CD4-positive, alpha-beta memory T cell (primary cell): ENCODE data around the gene MYL9. TPM values are rescaled to one million over a fixed set of nuclear protein-coding genes. Genes with fewer than 3 reads are reported as not detected.

Experiments used
- CTCF ChIA-PET: fragments of 350-600 bp; sonication (Branson Sonifier 250); formaldehyde crosslinking; loops from one replicate; lab custom pipeline; 2021; ENCODE audit warnings: inconsistent platforms; ENCODE audit not compliant: partially characterized antibody; lab: Charles Lee
- POLR2A ChIA-PET: fragments of 350-600 bp; sonication (Branson Sonifier 250); formaldehyde crosslinking; loops from one replicate; lab custom pipeline; 2021; ENCODE audit not compliant: partially characterized antibody; lab: Charles Lee
- DNase-seq, 5 donors: peaks; one replicate each; pipeline versions ENCODE4 v3.0.0 to v3.0.0-alpha.2; 2020 to 2022; ENCODE audit warnings: mixed read lengths in 1 of 5
- H3K27ac ChIP-seq: one replicate; pipeline ENCODE4 v1.7.0; 2013; ENCODE audit warnings: low read depth, low read length
- H3K27me3 ChIP-seq: 2 replicates; pipeline ENCODE4 v1.7.0; 2013; ENCODE audit warnings: mild to moderate bottlenecking, low read length, moderate library complexity; ENCODE audit not compliant: insufficient read depth
- H3K36me3 ChIP-seq: 2 replicates; pipeline ENCODE4 v1.7.0; 2013; ENCODE audit warnings: mild to moderate bottlenecking, low read length, moderate library complexity; ENCODE audit not compliant: insufficient read depth
- H3K4me1 ChIP-seq: 2 replicates; pipeline ENCODE4 v1.7.0; 2013; ENCODE audit warnings: mild to moderate bottlenecking, low read length, moderate library complexity; ENCODE audit not compliant: insufficient read depth
- H3K4me3 ChIP-seq, 2 donors: one replicate each; pipeline ENCODE4 v1.7.0; 2013; ENCODE audit warnings: low read length in 2 of 2, mild to moderate bottlenecking in 1 of 2
- H3K9me3 ChIP-seq, 2 donors: one replicate each; pipeline ENCODE4 v1.7.0; 2013; ENCODE audit warnings: low read length in 2 of 2, control low read depth in 1 of 2; ENCODE audit not compliant: control insufficient read depth in 1 of 2
- H3K27ac Mint-ChIP-seq, 7 donors: one replicate each; pipeline ENCODE4 v1.8.0; 2020 to 2021; ENCODE audit warnings: mixed read lengths in 7 of 7, mild to moderate bottlenecking in 6 of 7, inconsistent platforms in 3 of 7, moderate library complexity in 3 of 7
- H3K27me3 Mint-ChIP-seq, 2 donors: one replicate each; pipeline ENCODE4 v1.8.0; 2020 to 2021; ENCODE audit warnings: mixed read lengths in 2 of 2
- H3K36me3 Mint-ChIP-seq, 2 donors: one replicate each; pipeline ENCODE4 v1.8.0; 2020 to 2021; ENCODE audit warnings: mixed read lengths in 2 of 2, inconsistent platforms in 1 of 2, mild to moderate bottlenecking in 1 of 2
- H3K4me1 Mint-ChIP-seq, 4 donors: one replicate each; pipeline ENCODE4 v1.8.0; 2020 to 2021; ENCODE audit warnings: mixed read lengths in 4 of 4, mild to moderate bottlenecking in 1 of 4
- H3K4me3 Mint-ChIP-seq, 8 donors: one replicate each; pipeline ENCODE4 v1.8.0; 2020 to 2021; ENCODE audit warnings: mixed read lengths in 8 of 8, mild to moderate bottlenecking in 7 of 8, moderate library complexity in 6 of 8, inconsistent platforms in 3 of 8
- H3K9me3 Mint-ChIP-seq, 8 donors: one replicate each; pipeline ENCODE4 v1.8.0; 2020 to 2021; ENCODE audit warnings: mixed read lengths in 8 of 8, mild to moderate bottlenecking in 5 of 8, inconsistent platforms in 3 of 8, moderate library complexity in 1 of 8
- intact Hi-C: fragments of 100-400 bp; cut with micrococcal nuclease; formaldehyde crosslinking; loops from one replicate; pipeline ENCODE4 v1.15.1; 2023
- polyA plus RNA-seq, 2 donors: library from polyadenylated mRNA; unstranded; fragments of 300-500 nt; fragmentation: Illumina TruSeq; gene quantifications; one replicate each; pipeline ENCODE4 v1.2.3, GENCODE V29; 2021
- total RNA-seq, 2 experiments: library from RNA; stranded (reverse); gene quantifications; one replicate each; pipeline ENCODE4 v1.2.3, GENCODE V29; 2021

The MYL9 gene
- total and polyA plus RNA-seq, 4 experiments from 2014 or later: not detected

DNA sequence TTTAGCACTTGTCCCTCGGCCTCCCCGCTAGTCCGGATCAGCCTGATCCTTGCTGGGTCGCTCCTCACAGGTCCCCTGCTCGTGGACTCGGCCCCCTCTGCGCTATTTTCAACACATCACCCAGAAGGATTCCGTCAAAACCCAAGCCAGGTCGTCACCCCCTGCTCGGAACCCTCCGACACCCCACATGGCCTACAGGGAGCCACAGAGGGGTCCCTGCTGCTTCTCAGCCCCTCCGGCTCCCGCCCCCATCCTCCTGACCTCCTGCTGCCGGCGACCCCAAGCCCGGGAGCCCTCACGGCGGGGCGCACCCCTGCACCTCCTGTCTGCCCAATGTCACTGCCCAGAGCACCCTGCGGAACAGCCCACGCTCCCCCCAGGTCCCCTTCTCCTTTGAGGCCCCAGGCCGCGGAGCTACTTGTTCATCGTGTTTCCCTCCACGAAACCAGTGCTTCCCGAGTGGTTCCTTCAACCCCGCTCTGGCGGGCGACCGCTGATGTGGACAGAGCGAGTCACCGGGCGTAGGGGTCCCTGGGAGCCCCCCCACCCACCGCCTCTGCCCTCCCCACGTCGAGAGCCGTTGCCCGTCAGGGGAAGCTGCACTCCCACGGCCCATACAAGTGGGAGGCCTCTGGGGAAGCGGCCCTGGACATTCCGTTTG is 638 bp upstream of the MYL9 start:
- Mint-ChIP-seq H3K36me3 (no peaks in the 10 kb centered on the region), H3K27me3 (peaks cover 0 to 3% of the 10 kb centered on the region in 2 donors), H3K4me3 (peak overlapping the region in 1 of 8 donors; percentile 23), H3K9me3 (no peaks in the 10 kb centered on the region), H3K27ac (peak overlapping the region in 1 of 7 donors; percentile 43), H3K4me1 (no peaks in the 10 kb centered on the region)
- Histone ChIP-seq H3K27me3 (no peaks in the 10 kb centered on the region), H3K9me3 (no peaks in the 10 kb centered on the region), H3K36me3 (no peaks in the 10 kb centered on the region), H3K4me3 (no peak overlapping the region), H3K4me1 (no peaks in the 10 kb centered on the region), H3K27ac (no peak overlapping the region)
- POLR2A ChIA-PET: no interaction called here
- intact Hi-C loops: no loop called here
- no peak for DNase-seq
- CTCF ChIA-PET: no interaction called here

DNA sequence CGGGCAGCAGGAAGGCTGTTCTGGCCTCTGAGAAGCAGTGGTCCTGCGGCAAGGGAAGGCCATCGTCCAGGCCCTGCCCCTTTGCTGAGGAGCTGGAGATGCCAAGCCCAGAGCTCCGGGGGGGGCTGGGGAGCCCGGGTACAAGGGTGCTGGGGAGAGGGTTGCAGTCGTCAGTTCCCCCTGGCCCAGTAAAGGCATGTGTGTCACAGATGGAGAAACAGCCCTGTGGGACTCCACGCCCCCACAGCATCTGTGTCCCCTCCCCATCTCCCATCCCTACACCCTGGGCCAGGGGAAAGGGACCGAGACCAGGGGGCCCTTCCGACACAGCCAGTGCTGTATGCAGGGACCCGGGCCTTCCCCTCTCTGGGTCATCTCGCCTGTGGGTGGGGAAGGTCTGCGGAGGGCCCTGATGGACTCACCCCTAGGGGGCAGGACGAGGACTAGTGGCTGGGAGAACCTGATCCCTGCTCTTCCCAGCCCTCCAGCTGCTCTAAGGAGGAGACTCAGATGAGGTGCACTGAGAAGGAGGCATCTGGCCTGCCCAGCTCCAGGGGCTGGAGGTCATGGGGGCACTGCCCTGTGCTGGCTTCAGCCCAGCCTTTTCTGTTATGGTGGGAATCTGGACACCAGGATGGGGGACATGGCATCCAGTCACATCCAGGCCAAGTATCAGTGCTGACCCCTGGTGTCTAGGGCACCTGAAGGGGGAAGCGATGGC is 609 bp downstream of the MYL9 start:
- Histone ChIP-seq H3K4me1 (no peaks in the 10 kb centered on the region), H3K36me3 (no peaks in the 10 kb centered on the region), H3K4me3 (no peak overlapping the region), H3K27me3 (no peaks in the 10 kb centered on the region), H3K9me3 (no peaks in the 10 kb centered on the region), H3K27ac (no peak overlapping the region)
- no peak overlapping the region for H3K27ac Mint-ChIP-seq
- no peaks in the 10 kb centered on the region for H3K9me3 Mint-ChIP-seq
- POLR2A ChIA-PET: no interaction called here
- intact Hi-C loops: no loop called here
- CTCF ChIA-PET: interaction anchor here (1.2 kb wide), 1 partner anchor 50 kb away, joined by 3 read pairs; no protein-coding TSS in a partner anchor
- H3K36me3 Mint-ChIP-seq: no peaks in the 10 kb centered on the region
- H3K4me1 Mint-ChIP-seq: peaks cover 0 to 1% (median 0%) of the 10 kb centered on the region in 4 donors
- no peak for DNase-seq
- H3K27me3 Mint-ChIP-seq: peaks cover 0 to 3% of the 10 kb centered on the region in 2 donors
- H3K4me3 Mint-ChIP-seq: no peak overlapping the region

DNA sequence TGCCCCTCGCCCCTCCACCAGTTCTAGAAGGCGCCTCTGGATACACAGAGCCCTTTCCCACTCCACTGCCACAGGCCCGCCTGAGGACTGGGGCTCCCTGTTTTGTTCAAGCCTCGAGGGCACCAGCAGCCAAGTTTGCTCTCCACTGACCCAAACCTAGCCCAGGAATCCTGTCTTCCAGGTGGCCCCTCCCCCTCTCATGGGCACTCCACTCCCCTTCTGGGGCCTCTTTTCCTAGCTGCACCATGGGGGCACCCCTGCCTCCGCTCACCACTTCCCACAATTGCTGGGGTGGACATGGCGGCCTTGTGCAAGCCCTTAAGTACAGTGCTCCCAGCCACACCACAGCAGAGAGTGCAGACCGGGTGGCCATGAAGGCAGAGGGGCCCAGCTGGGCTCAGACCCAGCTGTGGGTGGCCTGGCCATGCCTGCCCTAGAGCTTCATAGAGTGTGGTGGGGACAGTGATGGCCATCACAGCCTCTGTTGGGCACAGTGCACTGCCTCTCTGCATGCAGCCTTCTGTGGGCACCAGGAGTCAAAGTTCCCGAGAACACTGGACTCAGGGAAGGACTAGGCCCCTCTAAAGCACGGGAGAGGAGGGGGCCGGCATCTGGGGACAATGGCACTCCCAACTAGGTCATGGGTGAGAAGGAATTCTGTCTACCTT is 1.3 kb downstream of the MYL9 start:
- Mint-ChIP-seq H3K36me3 (no peaks in the 10 kb centered on the region), H3K27me3 (peaks cover 0 to 3% of the 10 kb centered on the region in 2 donors), H3K4me1 (peaks cover 0 to 1% (median 0%) of the 10 kb centered on the region in 4 donors), H3K9me3 (no peaks in the 10 kb centered on the region), H3K27ac (no peak overlapping the region), H3K4me3 (no peak overlapping the region)
- intact Hi-C loops: no loop called here
- Histone ChIP-seq H3K9me3 (no peaks in the 10 kb centered on the region), H3K4me3 (no peak overlapping the region), H3K4me1 (no peaks in the 10 kb centered on the region), H3K36me3 (no peaks in the 10 kb centered on the region), H3K27me3 (no peaks in the 10 kb centered on the region), H3K27ac (no peak overlapping the region)
- DNase-seq: no peak
- ChIA-PET CTCF (interaction anchor here (1.2 kb wide), 1 partner anchor 51 kb away, joined by 3 read pairs; no protein-coding TSS in a partner anchor), POLR2A (no interaction called here)

DNA sequence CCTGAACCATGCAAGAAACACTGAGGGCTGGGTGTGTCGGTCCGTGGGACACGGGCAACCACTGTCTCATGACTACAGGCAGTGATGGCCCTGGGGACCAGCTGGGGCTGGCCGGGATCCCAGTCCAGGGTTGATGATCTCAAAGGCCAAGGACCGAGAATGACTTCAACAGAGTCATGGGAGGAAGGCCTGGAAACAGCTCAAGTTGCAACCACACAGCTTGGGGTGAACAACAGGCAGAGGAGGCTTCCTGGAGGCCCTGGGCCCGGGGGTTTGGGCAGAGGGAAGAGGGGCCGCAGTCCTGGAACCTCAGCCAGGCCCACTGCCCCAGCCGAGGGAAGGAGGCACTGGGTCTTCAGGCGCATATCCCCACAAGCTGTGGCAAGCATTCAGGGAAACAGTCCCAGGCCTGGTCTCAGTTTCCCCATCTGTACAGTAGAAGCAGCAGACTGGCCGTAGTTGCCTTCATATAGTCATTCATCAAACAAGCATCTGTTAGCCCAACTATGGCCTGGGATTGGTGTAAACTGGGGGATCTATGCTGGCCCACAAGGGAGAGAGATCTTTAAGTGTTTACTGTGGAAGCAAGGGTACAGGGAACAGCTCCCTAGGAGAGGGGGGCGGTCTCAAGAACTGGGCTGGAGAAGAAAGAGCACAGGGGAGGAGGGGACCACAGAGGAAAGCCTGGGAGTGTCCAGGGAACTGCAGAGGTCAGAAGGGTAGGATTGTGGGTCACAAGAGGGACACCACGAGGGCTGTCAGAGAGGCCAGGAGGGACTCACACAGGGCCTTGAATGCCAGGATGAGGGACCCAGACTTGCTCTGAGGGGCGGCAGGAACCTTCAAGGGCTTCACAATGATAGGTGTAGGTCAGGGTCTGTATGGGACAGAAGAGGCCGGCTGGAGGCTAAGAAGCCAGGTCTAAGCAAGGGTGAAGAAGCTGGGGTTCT is 2.1 kb downstream of the MYL9 start:
- peak overlapping the region in 1 of 7 donors; percentile 72 for H3K27ac Mint-ChIP-seq

DNA sequence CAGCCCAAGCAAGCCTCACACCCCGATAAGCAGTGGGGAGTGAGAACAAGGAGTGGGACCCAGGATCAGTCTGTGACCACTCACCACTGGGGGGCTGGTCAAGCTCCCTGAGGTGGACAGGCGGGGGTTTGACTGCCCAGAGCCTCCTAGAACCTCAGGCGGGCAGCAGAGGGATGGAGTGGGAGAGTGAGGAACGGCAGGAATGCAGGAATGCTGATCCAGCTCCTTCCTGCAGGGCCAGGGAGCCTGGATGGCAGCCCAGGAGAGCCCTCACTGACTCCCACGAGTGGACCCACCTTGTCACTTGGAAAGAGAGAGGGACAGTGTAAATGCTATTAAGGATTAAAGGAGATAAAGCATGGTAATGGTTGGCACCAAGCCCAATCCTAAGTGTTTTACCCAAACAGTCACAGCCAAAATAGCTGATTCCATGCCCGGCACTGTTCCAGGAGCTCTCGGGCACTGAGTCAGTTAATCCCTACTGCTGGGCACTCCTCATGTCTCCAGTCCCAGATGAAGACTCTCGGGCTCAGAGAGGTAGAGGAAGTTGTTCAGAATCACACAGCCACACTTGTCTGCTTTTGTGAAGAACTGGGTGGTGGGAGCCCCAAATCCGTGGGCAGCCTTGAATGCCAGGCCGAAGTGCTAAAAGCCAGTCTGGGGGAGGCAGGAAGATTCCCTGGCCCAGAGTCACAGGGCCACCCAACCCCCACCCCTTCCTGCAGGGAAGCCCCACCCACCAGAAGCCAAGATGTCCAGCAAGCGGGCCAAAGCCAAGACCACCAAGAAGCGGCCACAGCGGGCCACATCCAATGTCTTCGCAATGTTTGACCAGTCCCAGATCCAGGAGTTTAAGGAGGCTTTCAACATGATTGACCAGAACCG is 3.1 kb downstream of the MYL9 start:
- Mint-ChIP-seq H3K27me3 (peaks cover 0 to 3% of the 10 kb centered on the region in 2 donors), H3K4me1 (peaks cover 0 to 1% (median 0%) of the 10 kb centered on the region in 4 donors), H3K27ac (no peak overlapping the region), H3K9me3 (no peaks in the 10 kb centered on the region), H3K36me3 (no peaks in the 10 kb centered on the region), H3K4me3 (no peak overlapping the region)
- H3K27ac ChIP-seq: no peak overlapping the region
- no peaks in the 10 kb centered on the region for H3K4me1 ChIP-seq
- no peak for DNase-seq
- H3K9me3 ChIP-seq: no peaks in the 10 kb centered on the region
- H3K27me3 ChIP-seq: no peaks in the 10 kb centered on the region
- H3K4me3 ChIP-seq: no peak overlapping the region
- POLR2A ChIA-PET: no interaction called here
- intact Hi-C loops: no loop called here
- CTCF ChIA-PET: no interaction called here
- no peaks in the 10 kb centered on the region for H3K36me3 ChIP-seq

More for the DNA sequence above, 2.1 kb downstream of the MYL9 start:
- Histone ChIP-seq H3K36me3 (no peaks in the 10 kb centered on the region), H3K27ac (no peak overlapping the region), H3K4me3 (no peak overlapping the region), H3K27me3 (no peaks in the 10 kb centered on the region), H3K9me3 (no peaks in the 10 kb centered on the region), H3K4me1 (no peaks in the 10 kb centered on the region)
- POLR2A ChIA-PET: no interaction called here
- no peaks in the 10 kb centered on the region for H3K36me3 Mint-ChIP-seq
- no peaks in the 10 kb centered on the region for H3K9me3 Mint-ChIP-seq
- intact Hi-C loops: no loop called here
- H3K27me3 Mint-ChIP-seq: peaks cover 0 to 3% of the 10 kb centered on the region in 2 donors
- no peak overlapping the region for H3K4me3 Mint-ChIP-seq
- DNase-seq: no peak
- peaks cover 0 to 1% (median 0%) of the 10 kb centered on the region in 4 donors for H3K4me1 Mint-ChIP-seq
- CTCF ChIA-PET: no interaction called here

DNA sequence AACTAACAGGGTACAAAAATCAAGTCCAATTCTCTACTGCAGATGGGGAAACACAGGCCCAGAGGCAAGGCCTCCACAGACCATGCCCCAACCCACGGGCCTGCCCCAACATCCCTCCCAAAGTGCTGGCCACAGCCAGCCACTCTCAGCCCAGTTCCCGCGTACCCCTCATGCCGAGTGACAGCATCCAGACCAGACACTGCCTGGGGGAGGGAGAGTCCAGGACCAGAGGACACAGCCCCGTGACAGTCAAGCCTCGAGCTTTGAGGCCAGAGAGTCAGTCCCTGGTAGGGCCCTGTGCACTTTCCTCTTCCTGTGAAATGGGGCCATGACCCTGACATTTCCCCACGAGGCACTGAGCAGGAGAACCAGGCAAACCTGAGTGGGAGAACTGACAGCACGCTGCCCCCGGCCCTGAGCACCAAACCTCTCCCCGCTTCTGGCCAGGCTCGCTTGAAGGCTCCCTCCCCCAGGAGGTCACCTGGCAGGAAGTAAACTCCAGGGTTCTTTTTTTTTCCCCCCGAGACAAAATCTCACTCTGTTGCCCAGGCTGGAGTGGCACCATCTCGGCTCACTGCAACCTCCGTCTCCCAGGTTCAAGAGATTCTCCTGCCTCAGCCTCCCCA is 4.9 kb downstream of the MYL9 start:
- Histone ChIP-seq H3K27ac (no peak overlapping the region), H3K4me3 (no peak overlapping the region), H3K4me1 (no peaks in the 10 kb centered on the region), H3K36me3 (no peaks in the 10 kb centered on the region), H3K9me3 (no peaks in the 10 kb centered on the region), H3K27me3 (no peaks in the 10 kb centered on the region)
- ChIA-PET CTCF (no interaction called here), POLR2A (no interaction called here)
- Mint-ChIP-seq H3K27me3 (no peaks in the 10 kb centered on the region), H3K4me1 (peaks cover 0 to 1% (median 0%) of the 10 kb centered on the region in 4 donors), H3K27ac (no peak overlapping the region), H3K36me3 (no peaks in the 10 kb centered on the region), H3K4me3 (no peak overlapping the region), H3K9me3 (no peaks in the 10 kb centered on the region)
- intact Hi-C loops: no loop called here
- no peak for DNase-seq
